ES-I3 (cell line): ENCODE measurements around the gene CD59.
"Not testable (repeated sequence)": the region's sequence is repeated elsewhere in the genome, so short reads cannot be mapped to it uniquely, and the experiment has no call there.

Experiments
- H3K36me3 ChIP-seq: 2 replicates; pipeline ENCODE4 v1.6.1; 2013; ENCODE audit warnings: mild to moderate bottlenecking, low read length, control low read depth, moderate library complexity; ENCODE audit not compliant: insufficient read depth
- H3K4me1 ChIP-seq: 2 replicates; pipeline ENCODE4 v1.6.1; 2013; ENCODE audit warnings: mild to moderate bottlenecking, control low read depth, low read length; ENCODE audit not compliant: insufficient read depth
- H3K9ac ChIP-seq: 2 replicates; pipeline ENCODE4 v1.6.1; 2013; ENCODE audit warnings: low read depth, mild to moderate bottlenecking, low read length, moderate library complexity
- H3K9me3 ChIP-seq: 2 replicates; pipeline ENCODE4 v1.6.1; 2013; ENCODE audit warnings: mild to moderate bottlenecking, low read length, moderate library complexity; ENCODE audit not compliant: control insufficient read depth, insufficient read depth

CD59 gene

DNA sequence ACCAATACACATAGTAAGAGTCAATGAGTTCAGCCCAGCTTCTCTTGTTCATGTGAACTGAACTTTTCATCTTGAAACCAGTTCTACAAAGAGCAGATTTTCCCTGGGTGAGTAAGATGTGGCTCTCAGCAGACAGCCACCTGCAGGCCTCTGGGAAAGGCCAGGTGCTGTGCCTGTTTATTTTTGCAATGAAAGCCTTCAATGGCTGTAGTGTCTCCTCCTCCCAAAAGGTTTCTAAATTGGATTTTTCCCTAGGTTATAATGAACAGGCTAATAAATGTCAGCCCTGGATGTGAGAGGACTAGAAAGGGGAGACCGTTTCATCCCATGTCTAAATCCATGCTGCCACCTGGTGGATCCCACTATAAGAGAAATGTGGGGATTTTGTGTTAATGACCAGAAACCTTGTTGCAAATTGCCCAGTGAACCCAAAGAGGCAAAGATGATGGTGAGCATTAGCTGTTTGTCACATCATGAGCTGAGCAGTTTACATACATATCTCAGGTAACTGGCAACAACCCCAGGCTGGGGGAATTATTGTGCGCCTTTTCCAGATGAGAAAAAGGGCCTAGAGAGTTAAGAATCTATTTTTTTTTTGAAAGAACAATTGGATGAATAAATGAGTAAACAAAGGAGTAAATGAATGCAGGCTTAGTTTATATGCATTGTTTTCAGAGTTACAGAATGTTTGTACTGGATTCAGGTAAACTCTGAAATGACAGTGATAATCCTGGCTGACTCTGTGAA, 48.3 kb downstream of the CD59 start:
- Histone ChIP-seq H3K9me3 (no peaks in the 10 kb centered on the region), H3K9ac (no peak overlapping the region), H3K36me3 (no peaks in the 10 kb centered on the region), H3K4me1 (peaks cover 39% of the 10 kb centered on the region)

DNA sequence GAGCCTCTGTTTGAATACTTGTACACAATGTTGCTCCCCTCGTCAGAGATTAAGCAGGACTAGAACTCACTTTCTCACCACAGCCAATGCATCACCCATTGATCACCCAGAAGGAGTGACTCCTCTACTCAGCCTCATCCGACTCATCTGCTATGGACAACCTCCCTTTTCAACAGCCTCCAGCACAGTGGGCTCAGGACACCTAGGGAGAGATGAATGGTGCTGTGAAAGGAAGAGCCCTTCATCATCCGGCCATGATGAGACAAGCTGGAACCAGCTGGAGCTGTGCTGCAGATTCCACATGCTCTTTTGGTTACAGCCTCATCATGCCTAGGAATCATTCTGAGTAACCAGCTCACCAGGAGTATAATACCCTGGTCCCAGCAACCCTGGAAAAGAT, 51.1 kb downstream of the CD59 start:
- no peaks in the 10 kb centered on the region for H3K36me3 ChIP-seq
- H3K9me3 ChIP-seq = no peaks in the 10 kb centered on the region
- no peak overlapping the region for H3K9ac ChIP-seq
- peaks cover 21% of the 10 kb centered on the region for H3K4me1 ChIP-seq

DNA sequence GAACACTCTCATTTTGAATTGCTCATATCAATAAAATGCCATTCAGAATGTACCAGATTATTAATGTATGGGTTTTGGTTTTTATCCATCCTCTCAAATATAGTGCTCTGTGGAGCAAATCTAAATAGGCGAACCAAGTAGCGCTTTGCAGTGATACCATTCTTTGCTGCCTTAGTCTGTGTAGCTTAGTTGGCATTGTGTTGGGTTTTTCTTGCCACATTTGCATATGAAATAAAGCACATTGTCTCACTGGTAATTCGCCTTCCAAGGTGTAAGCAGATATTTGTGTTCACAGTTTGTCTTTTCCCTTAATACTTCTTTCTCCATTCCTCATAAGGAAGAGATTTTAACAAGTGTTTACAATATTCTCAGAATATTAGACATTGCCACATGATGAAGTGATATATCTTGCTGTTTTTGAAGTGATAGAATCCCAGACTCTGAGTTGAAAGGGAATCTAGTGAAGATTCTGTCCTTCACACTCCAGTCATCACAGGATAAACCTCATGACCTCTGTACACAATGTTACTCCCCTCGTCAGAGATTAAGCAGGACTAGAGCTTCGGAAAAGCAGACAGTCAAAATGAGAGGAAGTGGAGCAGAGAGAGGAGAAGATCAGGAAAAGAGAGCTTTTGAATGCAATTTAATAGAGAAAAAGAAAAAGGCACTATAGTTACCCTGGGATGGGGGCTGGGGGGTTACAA, 52.1 kb downstream of the CD59 start:
- Histone ChIP-seq H3K9ac (no peak overlapping the region), H3K36me3 (no peaks in the 10 kb centered on the region), H3K4me1 (peaks cover 21% of the 10 kb centered on the region), H3K9me3 (no peaks in the 10 kb centered on the region)

DNA sequence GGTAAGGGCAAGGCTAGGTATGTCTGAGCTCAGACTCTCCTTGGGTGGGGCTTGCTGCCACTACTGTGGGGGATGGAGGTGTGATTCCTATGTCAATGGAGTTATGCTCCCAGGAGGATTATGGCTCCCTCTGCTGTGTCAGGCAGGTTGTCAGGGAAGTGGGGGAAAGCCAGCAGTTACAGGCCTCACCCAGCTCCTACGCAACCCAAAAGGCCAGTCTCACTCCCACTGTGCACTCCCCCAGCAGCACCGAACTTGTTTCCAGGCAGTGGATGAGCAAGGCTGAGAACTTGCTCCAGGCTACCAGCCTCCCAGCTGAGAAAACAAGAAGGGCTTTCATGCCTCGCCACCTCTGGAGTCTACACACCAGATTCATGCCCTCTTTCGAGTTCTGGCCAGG, 53.8 kb downstream of the CD59 start:
- H3K9me3 ChIP-seq = no peaks in the 10 kb centered on the region
- H3K9ac ChIP-seq = no peak overlapping the region
- peaks cover 21% of the 10 kb centered on the region for H3K4me1 ChIP-seq
- no peaks in the 10 kb centered on the region for H3K36me3 ChIP-seq

DNA sequence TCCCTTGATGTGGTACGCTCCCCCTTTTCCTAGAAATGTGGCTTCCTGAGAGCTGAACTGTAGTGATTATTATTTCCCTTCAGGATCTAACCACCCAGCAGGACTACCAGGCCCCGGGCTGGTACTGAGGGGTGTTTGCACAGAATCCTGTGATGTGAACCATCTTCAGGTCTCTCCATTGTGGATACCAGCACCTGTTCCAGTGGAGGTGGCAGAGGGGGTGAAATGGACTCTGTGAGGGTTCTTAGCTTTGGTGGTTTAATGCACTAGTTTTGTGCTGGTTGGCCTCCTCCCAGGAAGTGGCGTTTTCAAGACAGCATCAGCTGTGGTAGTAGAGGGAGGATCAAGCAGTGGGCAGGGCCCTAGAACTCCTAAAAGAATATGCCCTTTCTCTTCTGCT, 54.2 kb downstream of the CD59 start:
- H3K9me3 ChIP-seq = no peaks in the 10 kb centered on the region
- no peak overlapping the region for H3K9ac ChIP-seq
- no peaks in the 10 kb centered on the region for H3K36me3 ChIP-seq
- H3K4me1 ChIP-seq = peaks cover 21% of the 10 kb centered on the region

DNA sequence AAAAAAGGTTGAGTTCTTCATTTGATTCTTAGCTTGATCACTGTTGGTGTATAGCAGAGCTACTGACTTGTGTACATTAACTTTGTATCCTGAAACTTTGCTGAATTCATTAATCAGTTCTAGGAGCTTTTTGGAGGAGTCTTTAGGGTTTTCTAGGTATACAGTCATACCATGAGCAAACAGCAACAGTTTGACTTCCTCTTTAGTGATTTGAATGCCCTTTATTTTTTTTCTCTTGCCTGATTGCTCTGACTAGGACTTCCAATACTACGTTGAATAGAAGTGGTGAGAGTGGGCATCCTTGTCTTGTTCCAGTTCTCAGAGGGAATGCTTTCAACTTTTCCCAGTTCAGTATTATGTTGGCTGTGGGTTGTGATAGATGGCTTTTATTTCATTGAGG, 57.6 kb downstream of the CD59 start:
- not testable (repeated sequence) for H3K9ac ChIP-seq, H3K36me3 ChIP-seq, H3K9me3 ChIP-seq, H3K4me1 ChIP-seq

DNA sequence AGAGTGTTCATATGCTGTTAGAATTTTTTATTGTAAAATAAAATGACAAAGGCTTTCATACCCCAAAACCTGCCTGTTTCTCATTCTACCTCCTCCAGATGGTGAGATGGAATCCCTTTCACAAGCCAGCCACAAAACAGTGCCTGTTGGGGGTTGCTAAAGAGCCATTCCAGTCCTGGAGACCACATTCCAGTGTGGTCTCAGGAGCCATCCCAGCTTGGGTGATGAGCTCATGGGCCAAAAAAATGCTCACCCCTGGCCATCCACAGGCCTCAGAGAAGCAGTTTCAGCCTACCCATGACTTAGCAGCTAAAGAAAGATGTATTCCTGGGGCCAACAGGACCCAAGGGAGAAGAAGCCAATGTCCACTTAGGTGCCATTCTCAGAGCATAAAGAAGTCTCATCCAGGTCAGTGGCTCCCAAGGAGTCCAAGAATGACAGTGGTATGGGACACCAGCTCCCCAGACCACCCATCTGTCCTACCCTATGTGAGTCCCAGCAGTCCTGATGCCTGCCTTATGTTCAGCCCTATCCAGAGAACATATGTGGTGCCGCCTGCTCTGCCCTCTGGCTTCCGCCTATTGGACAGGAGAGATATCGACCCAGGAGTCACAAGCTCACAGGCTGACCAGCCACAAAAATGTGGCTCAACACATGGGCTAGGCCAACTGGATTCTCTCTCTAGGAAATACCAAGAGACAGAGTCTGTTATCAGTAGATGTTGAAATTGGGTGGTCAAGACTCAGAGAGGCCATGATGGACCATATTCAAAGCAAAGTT, 62.0 kb downstream of the CD59 start:
- no peak overlapping the region for H3K9ac ChIP-seq
- H3K36me3 ChIP-seq = no peaks in the 10 kb centered on the region
- no peaks in the 10 kb centered on the region for H3K9me3 ChIP-seq
- H3K4me1 ChIP-seq = peaks cover 2% of the 10 kb centered on the region; the same call in 1 of the 2 replicates

DNA sequence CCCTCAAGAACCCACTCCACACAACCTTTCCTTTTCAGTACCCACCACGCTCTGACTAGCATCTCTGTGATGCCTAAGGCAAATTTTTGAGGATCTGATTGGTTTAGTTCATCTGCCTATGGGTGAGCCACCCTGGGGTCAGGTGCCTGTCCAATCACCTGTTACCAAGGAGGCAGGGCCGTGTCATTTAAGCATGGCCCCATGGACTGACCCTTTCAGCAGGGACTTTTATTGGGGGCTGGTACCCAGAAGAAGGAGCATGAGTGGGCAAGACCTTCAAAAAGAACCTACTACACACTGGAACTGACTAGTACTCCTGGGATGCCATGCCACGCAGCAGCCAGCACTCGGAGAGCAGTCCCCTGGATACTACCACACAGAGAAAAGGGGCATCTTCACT, 64.0 kb downstream of the CD59 start:
- peaks cover 15% of the 10 kb centered on the region for H3K4me1 ChIP-seq
- H3K36me3 ChIP-seq = no peaks in the 10 kb centered on the region

DNA sequence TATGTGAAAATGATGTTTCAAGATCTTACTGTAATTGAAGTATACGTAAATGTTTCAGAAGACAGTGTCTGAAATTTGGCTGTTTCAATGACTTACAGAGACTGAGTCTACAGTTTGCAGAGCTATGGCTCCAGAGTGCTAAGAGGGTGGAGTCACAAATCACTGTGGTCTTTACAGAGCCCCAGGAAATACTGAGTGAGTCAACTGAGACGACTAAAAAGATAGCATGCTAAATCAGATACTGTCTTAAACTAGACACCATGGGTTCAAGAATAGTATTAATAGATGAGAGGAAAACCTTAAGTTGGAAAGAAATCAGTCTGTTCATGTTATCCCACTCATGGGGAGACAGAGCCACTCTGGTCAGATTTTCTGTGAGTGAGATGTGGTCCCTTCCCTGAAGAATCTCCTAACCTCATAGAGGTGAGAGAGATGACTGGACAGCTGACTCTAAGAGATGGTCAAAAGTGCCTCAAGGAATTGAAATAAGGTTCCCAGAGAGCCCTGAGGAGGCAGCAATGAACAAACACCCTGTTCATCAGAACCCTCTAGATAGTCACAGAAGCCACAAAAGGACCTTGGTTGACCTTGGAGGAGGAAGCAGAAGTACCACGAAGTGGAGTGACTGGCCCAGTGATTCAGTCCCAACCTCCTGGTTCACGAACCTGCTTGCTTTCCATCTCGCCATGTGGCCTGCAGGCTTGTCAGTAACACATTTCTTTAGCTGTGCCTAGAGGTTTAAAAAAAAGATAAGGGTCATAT, 65.8 kb downstream of the CD59 start:
- Histone ChIP-seq H3K4me1 (peaks cover 15% of the 10 kb centered on the region), H3K9me3 (no peaks in the 10 kb centered on the region; the same call in 1 of the 2 replicates), H3K36me3 (no peaks in the 10 kb centered on the region), H3K9ac (no peak overlapping the region)

More for the DNA sequence above, 64.0 kb downstream of the CD59 start:
- Histone ChIP-seq H3K9me3 (no peaks in the 10 kb centered on the region), H3K9ac (no peak overlapping the region)

DNA sequence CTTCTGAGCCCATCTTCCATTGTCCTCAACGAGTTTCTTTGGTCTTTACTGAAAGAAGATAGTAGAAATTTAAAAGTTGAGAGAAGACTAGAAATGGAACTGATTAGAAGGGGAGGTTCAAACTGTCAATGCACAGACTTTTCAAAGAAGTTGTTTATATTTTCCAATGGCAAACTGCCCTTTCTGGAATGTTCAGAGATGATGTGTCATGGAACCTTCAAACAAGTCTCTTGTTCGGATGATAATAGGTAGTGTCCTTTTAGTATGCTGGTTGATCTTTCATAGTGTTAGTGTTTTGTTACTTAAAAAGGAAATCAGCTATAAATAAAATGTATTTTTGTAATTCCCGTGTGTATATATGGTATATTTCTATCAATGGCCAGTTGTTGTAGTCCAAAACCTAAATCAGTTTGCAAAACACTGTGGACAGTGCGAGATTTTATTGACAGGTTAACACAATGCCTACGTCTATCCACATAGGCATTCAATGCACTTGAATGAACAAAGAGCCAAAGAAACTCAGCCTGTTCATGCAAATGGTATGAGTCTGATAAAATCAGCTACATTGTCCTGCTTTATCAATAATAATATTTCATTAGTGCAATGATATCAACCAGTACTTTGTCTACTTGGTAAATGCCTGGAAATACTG, 66.5 kb downstream of the CD59 start:
- H3K36me3 ChIP-seq = no peaks in the 10 kb centered on the region
- peaks cover 15% of the 10 kb centered on the region for H3K4me1 ChIP-seq
- H3K9ac ChIP-seq = no peak overlapping the region

DNA sequence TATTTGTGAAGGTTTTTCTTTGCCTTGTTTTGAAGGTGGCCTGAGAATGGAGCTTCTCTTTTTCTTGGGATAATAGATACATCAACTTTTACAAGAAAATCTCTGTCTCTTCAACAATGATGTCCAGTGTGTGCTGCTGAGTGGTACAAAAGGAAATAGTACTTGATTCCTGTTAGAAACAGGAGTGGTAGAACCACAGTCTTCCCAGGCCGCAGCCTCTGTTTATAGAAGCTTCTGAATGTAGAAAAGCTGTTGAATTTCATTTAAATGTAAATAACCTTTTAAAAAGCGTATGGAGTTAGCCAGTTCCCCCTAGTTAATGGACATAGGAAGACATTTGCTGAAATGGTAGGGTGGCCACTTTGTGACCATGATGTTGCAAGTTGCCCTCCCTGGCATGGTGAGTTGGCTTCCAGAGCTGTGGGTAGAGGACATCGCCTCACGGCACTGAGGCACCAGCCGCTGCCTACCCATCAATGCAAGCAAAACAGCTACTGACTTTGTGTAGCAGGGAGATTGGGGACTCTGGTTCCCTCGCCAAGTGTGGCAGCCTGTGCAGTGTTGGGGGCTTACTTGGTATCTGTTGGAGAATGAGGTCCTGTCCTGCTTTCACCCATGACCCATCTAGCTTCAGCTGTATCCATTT, 67.1 kb downstream of the CD59 start:
- no peaks in the 10 kb centered on the region for H3K36me3 ChIP-seq
- no peak overlapping the region for H3K9ac ChIP-seq
- peaks cover 15% of the 10 kb centered on the region for H3K4me1 ChIP-seq
- no peaks in the 10 kb centered on the region; the same call in 1 of the 2 replicates for H3K9me3 ChIP-seq

More for the DNA sequence above, 66.5 kb downstream of the CD59 start:
- H3K9me3 ChIP-seq = no peaks in the 10 kb centered on the region; the same call in 1 of the 2 replicates

DNA sequence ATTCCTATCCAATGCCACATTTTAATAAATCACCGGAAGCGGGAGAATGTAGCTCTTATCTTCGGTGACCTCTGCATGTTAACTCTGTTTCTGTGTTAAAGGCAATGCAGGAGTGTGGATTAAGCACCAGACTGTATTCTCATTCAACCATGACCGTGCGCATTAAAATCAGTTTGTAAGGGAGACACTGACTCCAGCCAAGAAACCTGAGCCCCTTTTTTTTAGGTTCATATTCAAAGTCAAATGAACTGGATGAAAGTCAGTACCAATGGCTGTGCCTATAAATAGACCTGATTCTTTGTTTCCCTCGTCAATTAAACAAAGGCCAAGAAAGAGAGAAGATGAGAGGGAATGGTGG, 67.8 kb downstream of the CD59 start:
- peaks cover 15% of the 10 kb centered on the region for H3K4me1 ChIP-seq
- H3K9me3 ChIP-seq = no peaks in the 10 kb centered on the region; the same call in 1 of the 2 replicates
- no peak overlapping the region for H3K9ac ChIP-seq
- H3K36me3 ChIP-seq = no peaks in the 10 kb centered on the region

DNA sequence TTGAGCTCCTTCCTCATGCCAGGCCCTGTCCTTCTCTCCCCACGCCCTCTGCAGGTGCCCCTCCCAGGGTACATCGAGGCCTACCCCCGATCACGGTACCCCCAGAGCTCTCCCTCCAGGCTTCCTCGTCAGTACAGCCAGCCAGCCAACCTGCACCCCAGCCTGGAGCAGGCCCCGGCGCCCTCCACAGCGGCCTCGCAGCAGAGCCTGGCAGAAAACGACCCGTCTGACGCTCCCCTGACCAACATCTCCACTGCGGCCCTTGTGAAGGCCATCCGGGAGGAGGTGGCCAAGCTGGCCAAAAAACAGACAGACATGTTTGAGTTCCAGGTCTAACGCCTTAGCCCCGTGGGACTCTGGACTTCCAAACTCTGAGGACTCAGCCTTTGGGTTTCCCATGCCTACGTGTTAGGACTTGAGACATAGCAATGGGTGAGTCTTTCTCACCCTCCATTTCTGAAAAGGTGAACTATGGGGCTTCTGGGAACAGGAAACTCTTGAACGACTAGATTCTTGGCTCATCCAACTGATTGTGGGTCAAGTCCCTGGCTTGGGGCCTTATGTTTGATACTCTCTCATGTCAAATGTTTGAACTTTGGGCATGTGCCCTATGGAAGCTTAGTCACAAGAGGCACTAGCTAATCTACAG, 68.3 kb downstream of the CD59 start:
- Histone ChIP-seq H3K9ac (no peak overlapping the region), H3K9me3 (no peaks in the 10 kb centered on the region; the same call in 1 of the 2 replicates), H3K36me3 (no peaks in the 10 kb centered on the region), H3K4me1 (peaks cover 15% of the 10 kb centered on the region)
